ENCODE measurements around the gene GAS7.

- no peak for TF ChIP-seq CTCF (IDR thresholded peaks at IDR 0.05)
- TF ChIP-seq EZH2 (IDR thresholded peaks at IDR 0.05) = no peak
- no peak for TF ChIP-seq EZH2phosphoT487 (IDR thresholded peaks at IDR 0.05)
Observed at GRCh38 chr17:9917801-9918200, 280.6 kb downstream of the GAS7 start.
